Liver (tissue), 3 donors: ENCODE data around the gene SARDH.

Source experiments
- ATF3 ChIP-seq: IDR thresholded peaks from 2 replicates; pipeline ENCODE4 v1.6.1; 2016; ENCODE audit warnings: antibody characterized with exemption
- CTCF ChIP-seq: fragments of 150-350 bp; IDR thresholded peaks from 2 replicates; pipeline ENCODE4 v1.5.1; 2017; ENCODE audit warnings: improper control_type of control experiment, low read depth, low read length; ENCODE audit not compliant: missing input control
- HNF4G ChIP-seq: IDR thresholded peaks from 2 replicates; pipeline ENCODE4 v1.6.1; 2016; ENCODE audit warnings: antibody characterized with exemption
- JUND ChIP-seq, 2 donors: IDR thresholded peaks; 2 replicates each; pipeline ENCODE4 v1.6.1; 2016; ENCODE audit warnings: antibody characterized with exemption in 2 of 2
- MAX ChIP-seq: IDR thresholded peaks from 2 replicates; pipeline ENCODE4 v1.6.1; 2016; ENCODE audit warnings: antibody characterized with exemption
- RAD21 ChIP-seq, 2 donors: IDR thresholded peaks; 2 replicates each; pipeline ENCODE4 v1.6.1; 2016; ENCODE audit warnings: antibody characterized with exemption in 2 of 2, mild to moderate bottlenecking in 2 of 2
- REST ChIP-seq: IDR thresholded peaks from 2 replicates; pipeline ENCODE4 v1.6.1; 2016; ENCODE audit warnings: antibody characterized with exemption, mild to moderate bottlenecking
- RXRA ChIP-seq, 2 donors: IDR thresholded peaks; 2 replicates each; pipeline ENCODE4 v1.6.1; 2017 to 2018; ENCODE audit warnings: antibody characterized with exemption in 2 of 2, mild to moderate bottlenecking in 1 of 2
- SP1 ChIP-seq: IDR thresholded peaks from 2 replicates; pipeline ENCODE4 v1.6.1; 2018; ENCODE audit warnings: antibody characterized with exemption, mild to moderate bottlenecking
- TAF1 ChIP-seq: conservative IDR thresholded peaks from 2 replicates; pipeline ENCODE4 v1.6.1; 2016; ENCODE audit warnings: antibody characterized with exemption, mild to moderate bottlenecking
- YY1 ChIP-seq: IDR thresholded peaks from 2 replicates; pipeline ENCODE4 v1.6.1; 2016; ENCODE audit warnings: antibody characterized with exemption, mild to moderate bottlenecking
- ZBTB33 ChIP-seq: IDR thresholded peaks from 2 replicates; pipeline ENCODE4 v1.6.1; 2016; ENCODE audit warnings: antibody characterized with exemption
- donor health status: healthy.
- donor health status: healthy.

GRCh38 chr9:133715295-133715865 lies 22.8 kb downstream of the SARDH start:
- TF ChIP-seq CTCF (no peak), MAX (no peak), HNF4G (no peak), JUND (IDR thresholded peaks at IDR 0.05) (no peak), SP1 (no peak), YY1 (peak; percentile 15), RXRA (IDR thresholded peaks at IDR 0.05) (peak in 1 of 2 donors; percentile 42), TAF1 (no peak), REST (no peak), RAD21 (IDR thresholded peaks at IDR 0.05) (no peak), ATF3 (no peak), ZBTB33 (no peak)
